GM12878 (cell line): Measurements from ENCODE around the gene KRT80.

ENCODE experiments used
- ASH2L ChIP-seq: fragments of 300-600, 200-600 bp; sonication (generic); IDR thresholded peaks from 2 replicates; pipeline ENCODE4 v1.6.1; 2017; ENCODE audit warnings: low read depth, mild to moderate bottlenecking, borderline replicate concordance
- FOS ChIP-seq: IDR thresholded peaks from 3 replicates; pipeline ENCODE4 v1.6.1; 2011; ENCODE audit warnings: borderline replicate concordance; ENCODE audit not compliant: insufficient read length; ENCODE audit errors: extremely low read depth
- ZNF274 ChIP-seq: IDR thresholded peaks from one replicate; pipeline ENCODE4 v1.8.0; 2011; ENCODE audit not compliant: insufficient read length, insufficient read depth
- TF ChIP-seq, protein P1 (sequence below), 3 experiments: IDR thresholded peaks in 2 of 3; conservative IDR thresholded peaks in 1 of 3; 2 replicates each; pipeline ENCODE4 v1.5.1; 2011; ENCODE audit warnings: low read depth in 3 of 3, low read length in 3 of 3, mild to moderate bottlenecking in 3 of 3, control low read depth in 2 of 3, moderate library complexity in 2 of 3, inconsistent platforms in 1 of 3, mixed read lengths in 1 of 3; ENCODE audit not compliant: control insufficient read depth in 2 of 3, insufficient read depth in 1 of 3; ENCODE audit errors: extremely low read depth in 1 of 3

DNA sequence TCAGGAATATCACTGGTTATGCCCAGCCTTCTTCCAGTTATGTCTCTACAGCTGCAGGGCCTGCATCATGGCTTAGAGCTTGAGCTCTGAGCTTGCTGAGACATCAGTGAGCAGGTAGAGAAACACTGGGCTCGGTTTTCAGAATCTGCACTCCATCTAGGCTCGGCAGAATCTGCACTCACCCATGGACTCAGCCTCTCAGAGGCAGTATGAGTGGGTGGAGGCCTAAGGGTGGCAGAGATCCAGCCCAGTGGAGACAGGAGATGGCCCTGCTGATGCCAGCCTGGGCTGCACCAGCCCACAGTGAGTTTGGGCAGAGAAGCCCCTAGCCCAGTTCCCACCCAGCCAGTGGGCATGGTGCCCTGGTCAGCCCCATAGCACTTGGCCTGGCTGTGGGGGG is 12.8 kb downstream of the KRT80 start:
- TF ChIP-seq ZNF274: no peak
- TF ChIP-seq, protein P1, sequence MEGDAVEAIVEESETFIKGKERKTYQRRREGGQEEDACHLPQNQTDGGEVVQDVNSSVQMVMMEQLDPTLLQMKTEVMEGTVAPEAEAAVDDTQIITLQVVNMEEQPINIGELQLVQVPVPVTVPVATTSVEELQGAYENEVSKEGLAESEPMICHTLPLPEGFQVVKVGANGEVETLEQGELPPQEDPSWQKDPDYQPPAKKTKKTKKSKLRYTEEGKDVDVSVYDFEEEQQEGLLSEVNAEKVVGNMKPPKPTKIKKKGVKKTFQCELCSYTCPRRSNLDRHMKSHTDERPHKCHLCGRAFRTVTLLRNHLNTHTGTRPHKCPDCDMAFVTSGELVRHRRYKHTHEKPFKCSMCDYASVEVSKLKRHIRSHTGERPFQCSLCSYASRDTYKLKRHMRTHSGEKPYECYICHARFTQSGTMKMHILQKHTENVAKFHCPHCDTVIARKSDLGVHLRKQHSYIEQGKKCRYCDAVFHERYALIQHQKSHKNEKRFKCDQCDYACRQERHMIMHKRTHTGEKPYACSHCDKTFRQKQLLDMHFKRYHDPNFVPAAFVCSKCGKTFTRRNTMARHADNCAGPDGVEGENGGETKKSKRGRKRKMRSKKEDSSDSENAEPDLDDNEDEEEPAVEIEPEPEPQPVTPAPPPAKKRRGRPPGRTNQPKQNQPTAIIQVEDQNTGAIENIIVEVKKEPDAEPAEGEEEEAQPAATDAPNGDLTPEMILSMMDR (IDR thresholded peaks at IDR 0.05 in 2 of 3, conservative IDR thresholded peaks at IDR 0.05 in 1 of 3; ENCODE audit: control insufficient read depth in 2 of 3, extremely low read depth in 1 of 3, insufficient read depth in 1 of 3, low read depth in 3 of 3, low read length in 3 of 3): no peak
- no peak for TF ChIP-seq FOS
- no peak for TF ChIP-seq ASH2L
